GM18951 (cell line): ENCODE results near the gene MBOAT7.

ENCODE experiments used
- POLR2A ChIP-seq: IDR thresholded peaks from 4 replicates; pipeline ENCODE4 v1.6.1; 2011; ENCODE audit warnings: mild to moderate bottlenecking; ENCODE audit not compliant: insufficient read length, insufficient read depth; ENCODE audit errors: extremely low read depth
- in situ Hi-C: fragments of 300-500 bp; cut with MboI; formaldehyde crosslinking; loops from one replicate; pipeline ENCODE4 v1.12.0; 2022; ENCODE audit warnings: low sequenced_read_pairs, mixed read lengths, inconsistent platforms; ENCODE audit not compliant: unreplicated experiment

MBOAT7 gene

DNA sequence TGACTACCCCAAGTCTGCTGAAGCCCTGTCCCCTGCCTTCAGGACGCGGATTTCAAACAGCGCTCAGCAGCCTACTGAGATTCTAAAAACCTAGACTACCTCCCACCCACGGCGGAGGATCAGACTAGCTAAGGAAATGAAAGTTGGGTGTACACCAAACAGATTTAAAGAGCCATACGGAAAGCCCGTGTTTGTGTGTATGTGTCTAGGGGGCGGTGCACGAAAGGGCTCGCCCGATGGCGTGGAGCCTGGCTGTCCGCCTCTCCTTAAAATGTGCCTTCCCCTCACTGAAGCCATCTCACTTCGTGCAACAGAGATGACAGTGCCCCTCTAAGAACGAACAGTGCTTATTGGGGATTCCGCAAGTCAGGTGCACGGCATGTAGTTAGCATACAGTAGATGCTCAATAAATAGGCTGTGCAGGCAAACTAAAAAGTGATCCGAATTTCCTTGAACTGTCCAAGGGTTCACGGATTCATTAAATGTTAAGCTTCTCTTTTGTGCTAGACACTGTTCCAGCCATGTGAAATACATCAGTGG lies 30.5 kb downstream of the MBOAT7 start:
- in situ Hi-C loops, result no loop called here
- no peak for TF ChIP-seq POLR2A

DNA sequence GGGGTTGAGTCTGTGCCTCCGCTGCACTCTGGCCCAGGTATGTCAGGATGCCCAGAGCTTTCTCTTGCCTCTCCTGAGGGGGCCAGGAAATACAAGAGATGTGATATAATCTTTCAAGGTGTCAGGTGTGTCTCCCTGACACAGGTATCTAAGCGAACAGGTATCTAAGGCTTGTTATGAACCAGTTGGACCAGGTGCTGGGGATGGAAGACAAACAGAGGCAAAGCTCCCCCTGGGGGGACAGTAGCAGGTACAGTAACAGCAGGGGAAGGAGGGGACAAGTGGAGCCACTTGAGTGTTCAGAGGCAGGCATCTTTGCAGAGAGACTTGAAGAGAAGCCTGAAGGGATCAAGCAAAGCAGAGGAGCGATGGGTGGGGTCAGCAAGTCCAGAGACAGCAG lies 32.4 kb downstream of the MBOAT7 start:
- no peak for TF ChIP-seq POLR2A
- in situ Hi-C loops, result no loop called here

DNA sequence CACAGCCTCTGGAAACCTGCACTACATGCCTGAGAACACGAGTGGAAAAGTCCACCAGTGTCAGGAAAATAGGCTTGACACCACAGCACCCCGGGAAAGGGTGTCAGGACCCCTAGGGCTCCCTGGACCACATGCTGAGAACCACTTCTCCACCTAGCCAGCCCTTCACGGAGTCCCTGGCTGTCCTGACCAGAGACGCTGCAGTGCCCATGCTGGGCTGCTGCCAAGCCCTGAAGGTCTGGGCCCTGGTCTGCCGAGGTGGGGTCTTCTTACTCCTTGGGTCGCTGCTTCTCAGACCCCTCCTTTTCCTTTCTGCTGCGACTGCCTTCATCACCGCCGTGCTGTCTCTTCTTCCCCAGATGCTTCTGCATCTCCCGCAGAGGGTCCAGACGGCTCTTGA lies 32.9 kb downstream of the MBOAT7 start:
- TF ChIP-seq POLR2A, result no peak
- in situ Hi-C loops, result no loop called here

DNA sequence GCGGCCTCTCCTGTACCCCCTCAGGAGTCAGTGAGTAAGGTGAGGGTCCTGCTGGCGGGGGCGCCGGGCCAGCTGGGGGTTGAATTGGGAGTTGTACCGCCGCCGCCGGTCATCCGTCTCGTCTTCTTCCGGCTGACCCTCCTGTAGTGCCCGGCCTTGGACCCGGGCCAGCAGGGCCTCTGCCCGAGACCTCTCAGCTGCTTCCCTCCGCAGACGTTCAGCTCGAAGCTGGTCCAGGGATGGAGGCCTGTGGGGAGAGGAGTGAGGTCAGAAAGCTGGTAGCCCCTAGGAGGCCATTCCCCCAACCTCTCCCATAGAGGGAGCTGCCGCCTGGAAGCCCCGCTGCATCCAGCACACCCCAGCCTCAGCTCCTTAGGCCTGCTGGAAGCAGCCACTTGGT lies 33.7 kb downstream of the MBOAT7 start:
- in situ Hi-C loops, result no loop called here
- TF ChIP-seq POLR2A, result no peak

DNA sequence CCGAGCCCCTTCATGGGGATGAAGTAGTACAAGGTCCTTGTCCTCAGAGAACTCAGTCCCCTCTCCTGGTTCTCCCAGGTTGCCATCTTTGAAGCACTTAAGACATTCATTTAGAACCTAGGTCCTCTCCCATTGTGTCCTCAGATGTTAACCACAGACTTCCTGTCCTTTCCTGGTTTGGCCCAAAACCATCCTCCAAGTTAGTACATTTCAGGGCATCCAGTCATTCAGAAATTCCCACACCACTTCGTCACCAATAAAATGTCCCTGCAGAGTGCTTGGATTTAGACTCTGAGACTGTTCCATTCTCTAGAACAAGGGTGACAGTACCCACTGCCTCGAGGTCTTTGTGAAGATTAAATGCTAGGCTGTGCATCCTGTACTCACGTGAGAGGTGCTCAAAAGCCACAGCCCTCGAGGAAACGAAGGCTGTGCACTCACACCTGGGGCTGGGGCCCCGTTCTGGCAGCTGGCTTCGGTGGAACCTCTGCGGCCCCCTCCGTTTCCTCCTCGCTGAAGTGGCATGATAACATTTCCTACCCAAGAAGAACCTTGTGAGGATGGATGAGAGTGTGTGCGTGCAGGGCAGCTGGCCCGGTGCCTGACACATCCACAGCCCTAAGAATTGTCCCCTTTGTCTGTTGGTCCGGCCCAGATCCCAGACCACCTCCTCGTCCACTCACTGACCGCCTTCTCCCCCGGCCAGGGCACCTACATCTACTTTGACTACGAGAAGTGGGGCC lies 34.6 kb downstream of the MBOAT7 start:
- TF ChIP-seq POLR2A, result no peak
- in situ Hi-C loops, result no loop called here

DNA sequence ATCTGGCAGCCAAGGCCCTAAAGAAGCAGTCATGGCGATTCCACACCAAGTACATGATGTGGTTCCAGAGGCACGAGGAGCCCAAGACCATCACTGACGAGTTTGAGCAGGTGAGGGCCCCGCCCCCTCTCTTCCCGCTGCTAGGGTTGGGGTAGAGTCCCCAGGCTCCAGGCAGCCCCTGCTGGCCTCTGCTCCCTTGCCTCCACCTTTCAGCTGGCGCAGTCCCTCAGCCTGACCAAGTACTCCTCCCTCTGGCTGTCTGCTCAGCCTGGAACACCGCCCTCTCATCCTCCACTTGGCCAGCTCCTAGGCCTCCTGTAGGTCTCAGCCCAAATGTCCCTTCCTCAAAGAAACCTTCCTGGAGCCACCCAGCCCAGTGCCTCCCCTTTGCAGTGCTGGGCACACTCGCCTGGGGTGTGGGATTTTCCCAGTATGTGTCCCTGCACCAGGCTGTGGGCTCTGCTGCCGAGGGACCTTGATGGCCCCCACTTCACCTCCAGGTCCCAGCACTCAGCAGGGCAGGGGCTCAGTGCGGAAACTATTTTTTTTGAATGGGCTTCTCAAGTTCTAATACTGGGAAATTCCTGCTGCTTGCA lies 35.6 kb downstream of the MBOAT7 start:
- in situ Hi-C loops, result no loop called here
- no peak for TF ChIP-seq POLR2A

DNA sequence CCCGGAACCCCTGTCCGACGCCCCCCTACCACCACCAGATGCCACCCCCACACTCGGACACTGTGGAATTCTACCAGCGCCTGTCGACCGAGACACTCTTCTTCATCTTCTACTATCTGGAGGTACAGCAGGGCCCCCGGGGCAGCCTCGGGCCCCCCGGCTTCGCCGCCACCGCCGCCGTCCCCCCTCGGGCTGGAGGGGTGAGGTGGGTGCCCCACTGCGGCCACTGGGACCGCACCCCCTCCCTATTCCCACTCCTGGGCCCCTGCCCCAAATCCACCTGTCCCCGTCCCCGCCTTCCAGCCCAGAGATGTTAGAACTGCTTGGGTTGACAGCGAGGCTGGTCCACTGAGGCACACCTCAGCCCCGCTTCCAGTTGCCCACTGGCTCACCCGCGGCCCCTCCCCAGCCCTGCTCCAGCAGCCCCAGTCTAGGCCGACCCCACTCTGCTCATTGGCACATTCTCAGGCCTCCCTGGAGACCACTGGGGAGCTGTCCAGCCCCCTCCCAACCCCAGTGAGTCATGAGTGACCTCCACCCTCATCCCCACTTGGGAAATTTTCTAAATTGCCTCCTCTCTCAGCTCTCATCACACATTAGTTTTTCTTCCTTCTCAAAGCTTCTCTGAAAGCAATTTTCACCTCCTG lies 36.4 kb downstream of the MBOAT7 start:
- in situ Hi-C loops, result no loop called here
- no peak for TF ChIP-seq POLR2A

DNA sequence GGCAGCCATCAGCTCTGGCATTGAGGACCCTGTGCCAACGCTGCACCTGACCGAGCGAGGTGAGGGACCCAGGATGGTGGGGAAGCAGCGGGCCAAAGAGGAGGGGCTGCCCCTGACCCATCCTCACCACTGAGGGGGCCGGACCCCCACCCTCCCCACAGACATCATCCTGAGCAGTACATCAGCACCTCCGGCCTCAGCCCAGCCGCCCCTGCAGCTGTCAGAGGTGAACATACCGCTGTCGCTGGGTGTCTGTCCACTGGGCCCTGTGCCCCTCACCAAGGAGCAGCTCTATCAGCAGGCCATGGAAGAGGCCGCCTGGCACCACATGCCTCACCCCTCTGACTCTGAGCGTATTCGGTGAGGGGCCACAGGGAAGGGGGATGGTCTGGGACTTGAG lies 37.1 kb downstream of the MBOAT7 start:
- TF ChIP-seq POLR2A, result peak; percentile 10
- in situ Hi-C loops, result no loop called here

DNA sequence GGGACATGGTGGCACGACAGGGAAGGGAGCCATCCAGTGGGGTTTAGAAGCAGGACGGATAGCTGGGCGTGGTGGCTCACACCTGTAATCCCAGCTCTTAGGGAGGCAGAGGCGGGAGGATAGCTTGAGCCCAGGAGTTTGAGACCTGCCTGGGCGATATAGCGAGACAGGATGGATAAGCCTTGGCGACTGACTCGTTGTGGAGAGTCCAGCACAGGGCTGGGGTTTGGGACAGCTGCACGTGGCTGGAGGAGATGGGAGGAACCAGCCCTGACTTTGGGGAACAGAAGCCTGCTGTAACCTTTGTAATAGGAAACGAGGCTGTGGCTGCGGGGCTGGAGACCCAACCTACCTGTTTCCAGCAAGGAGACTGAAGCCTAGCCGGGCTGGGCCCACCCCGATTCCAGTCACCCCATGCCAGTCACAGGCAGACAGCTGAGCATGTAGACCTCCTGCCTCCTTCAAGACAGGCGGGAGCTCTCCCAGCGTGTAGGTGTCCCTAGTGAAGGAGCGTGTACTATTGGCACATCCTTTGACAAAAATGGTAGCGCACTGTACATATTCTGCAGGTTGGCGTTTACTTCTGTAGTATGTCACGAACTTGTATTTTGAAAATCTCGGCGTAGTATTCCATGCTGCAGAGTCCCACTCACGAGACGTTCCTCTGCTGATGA lies 37.9 kb downstream of the MBOAT7 start:
- in situ Hi-C loops, result no loop called here
- TF ChIP-seq POLR2A, result no peak

DNA sequence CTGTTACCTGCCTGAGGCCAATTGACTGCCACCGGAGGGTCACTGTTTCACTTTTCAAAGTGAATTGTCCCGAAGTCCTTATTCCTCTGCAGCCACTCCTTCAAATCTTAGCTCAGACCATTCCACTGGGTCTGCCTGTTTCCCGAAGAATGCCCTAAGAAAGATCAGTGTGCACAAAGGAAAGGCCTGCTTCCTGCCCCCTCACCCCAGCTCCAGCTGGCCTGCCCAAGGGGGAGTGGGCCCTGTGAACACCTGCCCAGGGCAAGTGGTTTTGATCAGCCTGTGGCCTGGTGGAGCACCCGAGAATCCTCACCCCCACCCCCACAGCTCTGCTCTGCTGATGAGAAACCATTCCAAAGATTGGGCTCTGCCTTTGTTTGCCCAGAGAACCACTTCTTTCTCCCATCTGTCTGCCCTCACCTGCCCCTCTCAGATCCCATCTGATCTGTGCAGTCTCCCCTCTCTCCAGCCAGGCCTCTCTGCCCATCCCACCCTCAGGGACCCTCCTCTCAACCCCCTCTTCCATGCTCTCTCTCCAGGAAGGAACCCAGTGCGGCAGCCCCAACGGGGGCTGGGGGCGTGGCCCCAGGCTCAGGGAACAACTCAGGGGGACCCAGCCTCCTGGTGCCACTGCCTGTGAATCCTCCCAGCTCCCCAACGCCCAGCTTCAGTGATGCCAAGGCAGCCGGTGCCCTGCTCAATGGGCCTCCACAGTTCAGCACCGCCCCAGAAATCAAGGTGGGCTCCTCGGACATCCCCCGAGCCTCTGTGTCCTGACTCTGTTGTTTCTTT lies 40.2 kb downstream of the MBOAT7 start:
- in situ Hi-C loops, result no loop called here
- TF ChIP-seq POLR2A, result no peak

DNA sequence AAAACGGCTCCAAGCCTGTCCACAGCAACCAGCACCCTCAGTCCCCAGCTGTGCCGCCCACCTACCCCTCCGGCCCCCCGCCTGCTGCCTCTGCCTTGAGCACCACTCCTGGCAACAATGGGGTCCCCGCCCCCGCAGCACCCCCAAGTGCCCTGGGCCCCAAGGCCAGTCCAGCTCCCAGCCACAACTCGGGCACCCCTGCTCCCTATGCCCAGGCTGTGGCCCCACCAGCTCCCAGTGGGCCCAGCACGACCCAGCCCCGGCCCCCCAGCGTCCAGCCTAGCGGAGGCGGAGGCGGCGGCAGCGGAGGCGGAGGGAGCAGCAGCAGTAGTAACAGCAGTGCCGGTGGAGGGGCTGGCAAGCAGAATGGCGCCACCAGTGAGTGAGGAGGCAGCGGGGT lies 41.2 kb downstream of the MBOAT7 start:
- in situ Hi-C loops, result no loop called here

DNA sequence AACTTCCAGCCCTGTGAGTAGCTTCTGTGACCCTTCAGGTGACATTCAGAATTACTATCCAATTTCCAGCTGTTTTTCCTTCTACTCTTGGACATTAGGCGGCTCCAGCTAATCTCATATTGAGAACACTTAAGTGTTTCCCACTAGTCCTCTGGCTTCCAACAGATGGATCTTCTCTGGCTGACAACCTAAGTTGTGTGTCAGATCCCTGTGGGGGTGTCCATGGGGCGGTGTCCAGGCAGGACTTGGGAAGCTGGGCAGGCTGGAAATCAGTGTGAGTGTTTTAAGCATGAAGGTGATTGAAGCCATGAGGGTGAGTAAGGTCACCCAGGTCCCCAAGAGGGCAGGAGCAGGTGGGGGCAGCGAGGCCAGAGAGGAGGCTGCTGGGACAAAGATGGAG lies 41.7 kb downstream of the MBOAT7 start:
- TF ChIP-seq POLR2A, result no peak
- in situ Hi-C loops, result no loop called here

More for the DNA sequence above, 41.2 kb downstream of the MBOAT7 start:
- no peak for TF ChIP-seq POLR2A

DNA sequence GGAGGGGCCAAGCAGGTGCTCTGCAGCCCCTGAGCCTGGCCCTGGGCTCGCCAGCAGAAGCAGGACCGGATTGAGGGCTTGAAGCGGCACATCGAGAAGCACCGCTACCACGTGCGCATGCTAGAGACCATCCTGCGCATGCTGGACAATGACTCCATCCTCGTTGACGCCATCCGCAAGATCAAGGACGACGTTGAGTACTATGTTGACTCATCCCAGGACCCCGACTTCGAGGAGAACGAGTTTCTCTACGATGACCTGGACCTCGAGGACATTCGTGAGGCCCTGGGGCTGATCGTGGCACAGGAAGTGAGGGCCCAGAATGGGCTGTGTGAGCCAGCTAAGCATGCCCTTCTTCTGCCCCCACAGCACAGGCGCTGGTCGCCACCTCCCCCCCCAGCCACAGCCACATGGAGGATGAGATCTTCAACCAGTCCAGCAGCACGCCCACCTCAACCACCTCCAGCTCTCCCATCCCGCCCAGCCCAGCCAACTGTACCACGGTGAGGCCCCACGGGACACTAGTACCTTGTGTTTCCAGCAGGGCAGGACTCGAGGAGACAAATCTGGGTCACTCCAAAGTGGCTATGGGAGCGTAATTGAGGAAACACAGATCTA lies 43.7 kb downstream of the MBOAT7 start:
- TF ChIP-seq POLR2A, result no peak
- in situ Hi-C loops, result no loop called here
